BJ (cell line): Measurements from ENCODE around the gene PKN1. TPM values are rescaled to one million over a fixed set of nuclear protein-coding genes. Genes with fewer than 3 reads are reported as not detected.
A peak's percentile ranks its signal among the peaks of the same experiment; 100 is the strongest.

Experiments
- CTCF ChIA-PET: fragments of 350-600 bp; formaldehyde crosslinking; extraction: SDS; loops from one replicate; lab custom pipeline; 2021; ENCODE audit warnings: antibody characterized with exemption, inconsistent platforms; lab: Yijun Ruan, JAX
- POLR2A ChIA-PET: fragments of 300-600 bp; sonication (Branson Sonifier 250); formaldehyde crosslinking; extraction: SDS; loops from one replicate; lab custom pipeline; 2021; ENCODE audit warnings: antibody characterized with exemption; lab: Charles Lee
- DNase-seq: peaks from one replicate; pipeline ENCODE4 v3.0.0-alpha.2; 2011; ENCODE audit warnings: low read depth
- H3K27me3 ChIP-seq: 2 replicates; pipeline ENCODE4 v1.6.0; 2011; ENCODE audit warnings: low read length; ENCODE audit not compliant: control insufficient read depth, insufficient read depth
- H3K36me3 ChIP-seq: 2 replicates; pipeline ENCODE4 v1.5.1; 2011; ENCODE audit warnings: low read length; ENCODE audit not compliant: control insufficient read depth, insufficient read depth
- H3K4me3 ChIP-seq: 2 replicates; pipeline ENCODE4 v1.5.1; 2011; ENCODE audit warnings: low read depth, mild to moderate bottlenecking, control low read depth, low read length
- polyA minus RNA-seq: library from RNA; depleted of rRNA, polyadenylated mRNA; stranded (reverse); fragments of >200 nt; gene quantifications from 2 replicates; pipeline ENCODE4 v1.2.3, GENCODE V29; 2011; rRNA and poly(A)+ RNA removed
- polyA plus RNA-seq: library from polyadenylated mRNA; depleted of rRNA; stranded (reverse); fragments of >200 nt; gene quantifications from 2 replicates; pipeline ENCODE4 v1.2.3, GENCODE V29; 2011; rRNA removed
- TF ChIP-seq, protein P1 (sequence below): IDR thresholded peaks from 2 replicates; pipeline ENCODE4 v1.5.1; 2011; ENCODE audit warnings: low read depth, mild to moderate bottlenecking, control low read depth, inconsistent platforms, low read length, moderate library complexity; ENCODE audit not compliant: insufficient read depth

Gene PKN1
- polyA plus RNA-seq (73.5 and 117 TPM in 2 replicates), polyA minus RNA-seq (102 and 151 TPM in 2 replicates)

DNA sequence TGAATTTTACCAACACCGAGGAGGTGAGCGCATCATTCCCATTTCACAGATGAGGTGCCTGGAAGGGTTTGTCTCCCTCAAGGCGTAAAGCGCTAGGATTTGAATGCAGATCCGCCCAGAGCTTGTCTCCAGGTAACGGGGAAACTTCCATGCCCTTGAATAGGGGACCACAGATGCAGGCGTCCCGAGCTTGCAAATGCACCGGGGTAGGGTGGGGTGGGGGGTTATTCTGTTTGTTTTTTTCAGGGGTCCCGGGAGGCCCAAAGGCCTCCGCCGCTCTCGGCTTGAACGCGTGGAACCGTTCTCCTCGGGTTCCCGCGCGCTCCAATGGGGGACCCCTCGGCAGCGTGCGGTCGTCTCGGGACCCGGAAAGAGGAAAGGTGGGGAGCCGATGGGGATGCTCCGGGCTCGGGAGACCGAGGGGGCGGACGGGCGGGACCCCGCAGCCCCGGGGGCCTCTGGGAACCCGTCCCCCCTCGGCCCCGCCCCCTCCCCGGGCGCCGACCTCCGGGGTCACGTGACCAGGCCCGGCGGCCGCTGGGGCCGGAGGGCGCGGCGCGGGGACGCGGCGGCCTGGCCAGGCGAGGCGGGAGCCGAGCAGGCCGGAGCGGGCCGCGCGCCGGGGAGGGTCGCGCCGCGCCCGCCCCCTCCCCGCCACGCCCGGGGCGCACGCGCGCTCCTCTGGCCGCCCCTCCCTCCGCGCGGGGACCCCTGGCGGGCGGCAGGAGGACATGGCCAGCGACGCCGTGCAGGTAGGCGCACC, at the start of gene PKN1:
TSS of gene PKN1 (plus strand) at position 516 of the 763 bp plus-strand sequence. CDS start at position 732, 216 bp downstream.
- no peak for DNase-seq
- Histone ChIP-seq H3K36me3 (no peaks in the 10 kb centered on the region; the same call in none of the 2 replicates), H3K4me3 (peak within 1 kb of the TSS; percentile 78), H3K27me3 (no peaks in the 10 kb centered on the region)
- TF ChIP-seq, protein P1, sequence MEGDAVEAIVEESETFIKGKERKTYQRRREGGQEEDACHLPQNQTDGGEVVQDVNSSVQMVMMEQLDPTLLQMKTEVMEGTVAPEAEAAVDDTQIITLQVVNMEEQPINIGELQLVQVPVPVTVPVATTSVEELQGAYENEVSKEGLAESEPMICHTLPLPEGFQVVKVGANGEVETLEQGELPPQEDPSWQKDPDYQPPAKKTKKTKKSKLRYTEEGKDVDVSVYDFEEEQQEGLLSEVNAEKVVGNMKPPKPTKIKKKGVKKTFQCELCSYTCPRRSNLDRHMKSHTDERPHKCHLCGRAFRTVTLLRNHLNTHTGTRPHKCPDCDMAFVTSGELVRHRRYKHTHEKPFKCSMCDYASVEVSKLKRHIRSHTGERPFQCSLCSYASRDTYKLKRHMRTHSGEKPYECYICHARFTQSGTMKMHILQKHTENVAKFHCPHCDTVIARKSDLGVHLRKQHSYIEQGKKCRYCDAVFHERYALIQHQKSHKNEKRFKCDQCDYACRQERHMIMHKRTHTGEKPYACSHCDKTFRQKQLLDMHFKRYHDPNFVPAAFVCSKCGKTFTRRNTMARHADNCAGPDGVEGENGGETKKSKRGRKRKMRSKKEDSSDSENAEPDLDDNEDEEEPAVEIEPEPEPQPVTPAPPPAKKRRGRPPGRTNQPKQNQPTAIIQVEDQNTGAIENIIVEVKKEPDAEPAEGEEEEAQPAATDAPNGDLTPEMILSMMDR: no peak
- CTCF ChIA-PET: interaction anchor here (0.6 to 1.4 kb wide), 4 partner anchors 31 to 333 kb away, joined by 3 to 6 read pairs (median 4); no protein-coding TSS in a partner anchor
- POLR2A ChIA-PET: no interaction called here

GRCh38 chr19:14383661-14384555, 49.2 kb upstream of the PKN1 start:
- peaks cover 3% of the 10 kb centered on the region; the same call in 1 of the 2 replicates for H3K36me3 ChIP-seq
- ChIA-PET POLR2A (interaction anchor here (0.5 kb wide), 1 partner anchor 547 kb away, joined by 6 read pairs; no protein-coding TSS in a partner anchor), CTCF (interaction anchor here (1.2 to 2.4 kb wide), 3 partner anchors 20 to 35 kb away, joined by 3 to 11 read pairs (median 5); no protein-coding TSS in a partner anchor)
- no peaks in the 10 kb centered on the region for H3K27me3 ChIP-seq
- TF ChIP-seq, protein P1: peak; percentile 21; the same call in 1 of the 2 replicates
- DNase-seq: no peak
- H3K4me3 ChIP-seq: peak overlapping the region; percentile 12

DNA sequence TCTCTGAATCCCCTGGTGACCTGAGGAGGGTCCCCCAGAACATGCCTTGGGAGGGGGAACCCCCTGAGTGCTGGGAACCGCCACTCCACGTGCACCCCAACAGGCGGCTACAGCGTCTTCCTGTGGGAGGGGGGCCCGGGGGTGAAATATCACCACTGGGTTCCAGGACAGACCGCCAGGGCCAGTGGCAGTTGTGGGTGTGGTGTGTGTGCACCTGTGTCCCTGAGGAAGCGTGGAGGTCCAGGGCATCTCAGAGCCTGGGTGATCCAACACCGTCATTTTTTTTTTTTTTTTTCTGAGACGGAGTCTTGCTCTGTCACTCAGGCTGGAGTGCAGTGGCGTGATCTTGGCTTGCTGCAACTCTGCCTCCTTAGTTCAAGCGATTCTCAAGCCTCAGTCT, 47.6 kb upstream of the PKN1 start:
- ChIA-PET POLR2A (interaction anchor here (0.6 kb wide), 1 partner anchor 21 kb away, joined by 9 read pairs; no protein-coding TSS in a partner anchor), CTCF (no interaction called here)

GRCh38 chr19:14390548-14390947, 42.6 kb upstream of the PKN1 start:
- no peak for DNase-seq
- ChIA-PET CTCF (no interaction called here), POLR2A (no interaction called here)
- Histone ChIP-seq H3K36me3 (peaks cover 23% of the 10 kb centered on the region), H3K4me3 (no peak overlapping the region), H3K27me3 (no peaks in the 10 kb centered on the region)
- TF ChIP-seq, protein P1: no peak

More for the DNA sequence above, 47.6 kb upstream of the PKN1 start:
- Histone ChIP-seq H3K4me3 (no peak overlapping the region), H3K36me3 (peaks cover 4% of the 10 kb centered on the region), H3K27me3 (no peaks in the 10 kb centered on the region)
- no peak for DNase-seq
- TF ChIP-seq, protein P1: no peak
